CD4-positive, CD25-positive, alpha-beta regulatory T cell (primary cell): ENCODE measurements around the gene KRTAP10-4. TPM values are rescaled to one million over a fixed set of nuclear protein-coding genes. Genes with fewer than 3 reads are reported as not detected.
"Not testable (repeated sequence)": the region's sequence is repeated elsewhere in the genome, so short reads cannot be mapped to it uniquely, and the experiment has no call there.

Experiments
- ATAC-seq, 2 donors: fragments of 150-1000 bp; cut with Tn5 transposase; one replicate each; pipeline ENCODE4 v1.10.0; 2021; ENCODE audit warnings: low read depth in 2 of 2, moderate number of reproducible peaks in 2 of 2, moderate library complexity in 1 of 2
- DNase-seq, 3 donors: peaks; one replicate each; pipeline versions ENCODE4 v3.0.0 to v3.0.0-alpha.2; 2012 to 2022; ENCODE audit warnings: mixed read lengths in 1 of 3
- H3K27ac ChIP-seq: one replicate; pipeline ENCODE4 v1.7.0; 2013; ENCODE audit warnings: mild to moderate bottlenecking, low read length; ENCODE audit not compliant: insufficient read depth, poor library complexity, severe bottlenecking
- H3K27me3 ChIP-seq: one replicate; pipeline ENCODE4 v1.7.0; 2013; ENCODE audit warnings: low read length; ENCODE audit not compliant: control insufficient read depth, insufficient read depth
- H3K36me3 ChIP-seq: one replicate; pipeline ENCODE4 v1.7.0; 2013; ENCODE audit warnings: mild to moderate bottlenecking, low read length, moderate library complexity; ENCODE audit not compliant: control insufficient read depth, insufficient read depth
- H3K4me1 ChIP-seq: 2 replicates; pipeline ENCODE4 v1.7.0; 2013; ENCODE audit warnings: mild to moderate bottlenecking, low read length; ENCODE audit not compliant: insufficient read depth, control insufficient read depth, poor library complexity, severe bottlenecking
- H3K4me3 ChIP-seq: one replicate; pipeline ENCODE4 v1.7.0; 2013; ENCODE audit warnings: low read depth, mild to moderate bottlenecking, low read length, moderate library complexity
- H3K9me3 ChIP-seq, 2 experiments: 1 replicate in 1 of 2; 2 replicates in 1 of 2; pipeline ENCODE4 v1.7.0; 2013; ENCODE audit warnings: low read length in 2 of 2, mild to moderate bottlenecking in 1 of 2, moderate library complexity in 1 of 2; ENCODE audit not compliant: control insufficient read depth in 2 of 2
- H3K27ac Mint-ChIP-seq, 3 donors: one replicate each; pipeline ENCODE4 v1.8.0; 2020 to 2022; ENCODE audit warnings: mild to moderate bottlenecking in 3 of 3, mixed read lengths in 3 of 3, moderate library complexity in 2 of 3
- H3K27me3 Mint-ChIP-seq: one replicate; pipeline ENCODE4 v1.8.0; 2022; ENCODE audit warnings: mild to moderate bottlenecking, mixed read lengths
- H3K36me3 Mint-ChIP-seq: one replicate; pipeline ENCODE4 v1.8.0; 2020; ENCODE audit warnings: mixed read lengths
- H3K4me1 Mint-ChIP-seq, 4 donors: one replicate each; pipeline ENCODE4 v1.8.0; 2020 to 2022; ENCODE audit warnings: mixed read lengths in 4 of 4, mild to moderate bottlenecking in 1 of 4
- H3K4me3 Mint-ChIP-seq, 4 donors: one replicate each; pipeline ENCODE4 v1.8.0; 2020 to 2022; ENCODE audit warnings: mild to moderate bottlenecking in 4 of 4, mixed read lengths in 4 of 4, moderate library complexity in 3 of 4
- H3K9me3 Mint-ChIP-seq, 7 donors: one replicate each; pipeline ENCODE4 v1.8.0; 2020 to 2022; ENCODE audit warnings: mixed read lengths in 7 of 7, mild to moderate bottlenecking in 3 of 7, moderate library complexity in 2 of 7
- polyA plus RNA-seq, 4 donors: library from polyadenylated mRNA; unstranded; fragments of 300-500 nt; fragmentation: Illumina TruSeq; gene quantifications; one replicate each; pipeline ENCODE4 v1.2.3, GENCODE V29; 2021
- total RNA-seq: library from RNA; stranded (reverse); gene quantifications from one replicate; pipeline ENCODE4 v1.2.3, GENCODE V29; 2022

The KRTAP10-4 gene
- total and polyA plus RNA-seq, 5 donors from 2014 or later = not detected

- H3K27ac Mint-ChIP-seq = no peak overlapping the region
- H3K36me3 Mint-ChIP-seq = peaks cover 3% of the 10 kb centered on the region
Observed at GRCh38 chr21:44601596-44602462, 28.3 kb downstream of the KRTAP10-4 start.

GRCh38 chr21:44602463-44602850, 28.9 kb downstream of the KRTAP10-4 start:
- no peak overlapping the region for H3K4me3 ChIP-seq

More at GRCh38 chr21:44601596-44602462, 28.3 kb downstream of the KRTAP10-4 start:
- no peaks in the 10 kb centered on the region for H3K36me3 ChIP-seq
- H3K4me1 ChIP-seq = no peaks in the 10 kb centered on the region
- no peak overlapping the region for H3K4me3 ChIP-seq
- DNase-seq (no peak), ATAC-seq (no peak)
- Mint-ChIP-seq H3K27me3 (peaks cover 46% of the 10 kb centered on the region), H3K4me1 (peaks cover 0 to 5% (median 0%) of the 10 kb centered on the region in 4 donors), H3K4me3 (no peak overlapping the region), H3K9me3 (peaks cover 0 to 12% (median 6%) of the 10 kb centered on the region in 7 donors)
- H3K27ac ChIP-seq = no peak overlapping the region
- peaks cover 13% of the 10 kb centered on the region for H3K27me3 ChIP-seq
- H3K9me3 ChIP-seq = peaks cover 3 to 8% of the 10 kb centered on the region in 2 experiments

GRCh38 chr21:44603109-44603875, 29.8 kb downstream of the KRTAP10-4 start:
- Histone ChIP-seq H3K4me1 (no peaks in the 10 kb centered on the region), H3K9me3 (peaks cover 1 to 8% of the 10 kb centered on the region in 2 experiments), H3K27me3 (peaks cover 15% of the 10 kb centered on the region), H3K36me3 (no peaks in the 10 kb centered on the region), H3K27ac (no peak overlapping the region), H3K4me3 (no peak overlapping the region)
- peaks cover 0 to 5% (median 0%) of the 10 kb centered on the region in 4 donors for H3K4me1 Mint-ChIP-seq
- ATAC-seq = no peak
- H3K27me3 Mint-ChIP-seq = peaks cover 34% of the 10 kb centered on the region
- H3K9me3 Mint-ChIP-seq = peaks cover 0 to 12% (median 6%) of the 10 kb centered on the region in 7 donors
- no peak overlapping the region for H3K27ac Mint-ChIP-seq
- DNase-seq = no peak
- H3K36me3 Mint-ChIP-seq = peaks cover 3% of the 10 kb centered on the region
- H3K4me3 Mint-ChIP-seq = no peak overlapping the region

More at GRCh38 chr21:44602463-44602850, 28.9 kb downstream of the KRTAP10-4 start:
- H3K4me1 ChIP-seq = no peaks in the 10 kb centered on the region
- DNase-seq (no peak), ATAC-seq (no peak)
- Mint-ChIP-seq H3K27ac (no peak overlapping the region), H3K4me3 (no peak overlapping the region), H3K27me3 (peaks cover 43% of the 10 kb centered on the region), H3K36me3 (peaks cover 3% of the 10 kb centered on the region), H3K4me1 (peaks cover 0 to 5% (median 0%) of the 10 kb centered on the region in 4 donors), H3K9me3 (peaks cover 0 to 12% (median 6%) of the 10 kb centered on the region in 7 donors)
- H3K27ac ChIP-seq = no peak overlapping the region
- peaks cover 3 to 8% of the 10 kb centered on the region in 2 experiments for H3K9me3 ChIP-seq
- no peaks in the 10 kb centered on the region for H3K36me3 ChIP-seq
- peaks cover 13% of the 10 kb centered on the region for H3K27me3 ChIP-seq

- Histone ChIP-seq H3K36me3 (no peaks in the 10 kb centered on the region), H3K4me3 (no peak overlapping the region), H3K27ac (no peak overlapping the region), H3K27me3 (peaks cover 13% of the 10 kb centered on the region), H3K9me3 (peaks cover under 1 to 5% of the 10 kb centered on the region in 2 experiments), H3K4me1 (no peaks in the 10 kb centered on the region)
- H3K27me3 Mint-ChIP-seq = peaks cover 28% of the 10 kb centered on the region
- peaks cover 3% of the 10 kb centered on the region for H3K36me3 Mint-ChIP-seq
- peaks cover 0 to 9% (median 2%) of the 10 kb centered on the region in 7 donors for H3K9me3 Mint-ChIP-seq
- H3K4me1 Mint-ChIP-seq = peaks cover 0 to 5% (median 0%) of the 10 kb centered on the region in 4 donors
- no peak overlapping the region for H3K4me3 Mint-ChIP-seq
- ATAC-seq = no peak
- no peak for DNase-seq
- H3K27ac Mint-ChIP-seq = no peak overlapping the region
Observed at GRCh38 chr21:44603911-44604310, 30.4 kb downstream of the KRTAP10-4 start.

- Mint-ChIP-seq H3K9me3 (peaks cover 0 to 28% (median 11%) of the 10 kb centered on the region in 7 donors), H3K4me3 (no peak overlapping the region), H3K4me1 (peaks cover 0 to 5% (median 0%) of the 10 kb centered on the region in 4 donors), H3K27ac (no peak overlapping the region), H3K36me3 (peaks cover 8% of the 10 kb centered on the region), H3K27me3 (peaks cover 22% of the 10 kb centered on the region)
- Histone ChIP-seq H3K4me1 (no peaks in the 10 kb centered on the region), H3K36me3 (no peaks in the 10 kb centered on the region), H3K4me3 (no peak overlapping the region), H3K27ac (no peak overlapping the region), H3K9me3 (peaks cover 12 to 25% of the 10 kb centered on the region in 2 experiments), H3K27me3 (peaks cover 17% of the 10 kb centered on the region)
- ATAC-seq (no peak), DNase-seq (no peak)
Observed at GRCh38 chr21:44606495-44606894, 33.0 kb downstream of the KRTAP10-4 start.

- no peaks in the 10 kb centered on the region for H3K36me3 ChIP-seq
- H3K27ac ChIP-seq = no peak overlapping the region
- DNase-seq (no peak), ATAC-seq (no peak)
- peaks cover 11% of the 10 kb centered on the region for H3K27me3 ChIP-seq
- Mint-ChIP-seq H3K9me3 (peaks cover 0 to 31% (median 11%) of the 10 kb centered on the region in 7 donors), H3K27ac (no peak overlapping the region), H3K4me3 (no peak overlapping the region), H3K27me3 (peaks cover 15% of the 10 kb centered on the region), H3K36me3 (peaks cover 8% of the 10 kb centered on the region), H3K4me1 (peaks cover 0 to 5% (median 1%) of the 10 kb centered on the region in 4 donors)
- peaks cover 14 to 29% of the 10 kb centered on the region in 2 experiments for H3K9me3 ChIP-seq
- H3K4me3 ChIP-seq = no peak overlapping the region
- no peaks in the 10 kb centered on the region for H3K4me1 ChIP-seq
Observed at GRCh38 chr21:44609193-44609592, 35.7 kb downstream of the KRTAP10-4 start.

GRCh38 chr21:44610157-44610843, 36.8 kb downstream of the KRTAP10-4 start:
- not testable (repeated sequence) for H3K27ac ChIP-seq, H3K4me1 Mint-ChIP-seq, H3K36me3 ChIP-seq, H3K4me3 Mint-ChIP-seq, H3K4me3 ChIP-seq, ATAC-seq, H3K27me3 Mint-ChIP-seq, H3K36me3 Mint-ChIP-seq, H3K27ac Mint-ChIP-seq, DNase-seq, H3K4me1 ChIP-seq
- Histone ChIP-seq H3K9me3 (peaks cover 14 to 29% of the 10 kb centered on the region in 2 experiments), H3K27me3 (peaks cover 10% of the 10 kb centered on the region)
- H3K9me3 Mint-ChIP-seq = peaks cover 0 to 31% (median 11%) of the 10 kb centered on the region in 7 donors
